ENCODE measurements around the gene BEAN1.
"Not testable (repeated sequence)": the region's sequence is repeated elsewhere in the genome, so short reads cannot be mapped to it uniquely, and the experiment has no call there.

BEAN1 gene

GRCh38 chr16:66451548-66451947 lies 24.5 kb downstream of the BEAN1 start:
- H3K4me1 ChIP-seq (ENCODE audit: control insufficient read depth in 5 of 5, insufficient read depth in 5 of 5, low read length in 5 of 5), result no peaks in the 10 kb centered on the region
- no peak overlapping the region for H3K4me3 ChIP-seq (ENCODE audit: low read depth in 1 of 5, low read length in 5 of 5)
- no peak overlapping the region for H3K27ac ChIP-seq (ENCODE audit: low read depth, low read length)
- peaks cover 0 to under 1% (median 0%) of the 10 kb centered on the region in 5 donors for H3K27me3 ChIP-seq (ENCODE audit: control insufficient read depth in 5 of 5, insufficient read depth in 4 of 5, low read length in 5 of 5)
- H3K9ac ChIP-seq (ENCODE audit: low read length in 5 of 5), result no peak overlapping the region
- H3K36me3 ChIP-seq (ENCODE audit: control insufficient read depth in 5 of 5, insufficient read depth in 5 of 5, low read length in 5 of 5), result no peaks in the 10 kb centered on the region
- no peaks in the 10 kb centered on the region for H3K9me3 ChIP-seq (ENCODE audit: control insufficient read depth in 5 of 5, low read length in 5 of 5)

- H3K36me3 ChIP-seq (ENCODE audit: control insufficient read depth in 5 of 5, insufficient read depth in 5 of 5, low read length in 5 of 5); H3K4me3 ChIP-seq (ENCODE audit: low read depth in 1 of 5, low read length in 5 of 5); H3K4me1 ChIP-seq (ENCODE audit: control insufficient read depth in 5 of 5, insufficient read depth in 5 of 5, low read length in 5 of 5); H3K27ac ChIP-seq (ENCODE audit: low read depth, low read length); H3K27me3 ChIP-seq (ENCODE audit: control insufficient read depth in 5 of 5, insufficient read depth in 4 of 5, low read length in 5 of 5); H3K9ac ChIP-seq (ENCODE audit: low read length in 5 of 5); H3K9me3 ChIP-seq (ENCODE audit: control insufficient read depth in 5 of 5, low read length in 5 of 5): not testable (repeated sequence)
Measured at GRCh38 chr16:66453230-66453629, 26.1 kb downstream of the BEAN1 start.

GRCh38 chr16:66454751-66455150 lies 27.7 kb downstream of the BEAN1 start:
- H3K27me3 ChIP-seq (ENCODE audit: control insufficient read depth in 5 of 5, insufficient read depth in 4 of 5, low read length in 5 of 5), result peaks cover 0 to 14% (median 6%) of the 10 kb centered on the region in 5 donors
- H3K4me3 ChIP-seq (ENCODE audit: low read depth in 1 of 5, low read length in 5 of 5), result no peak overlapping the region
- no peaks in the 10 kb centered on the region for H3K36me3 ChIP-seq (ENCODE audit: control insufficient read depth in 5 of 5, insufficient read depth in 5 of 5, low read length in 5 of 5)
- no peaks in the 10 kb centered on the region for H3K4me1 ChIP-seq (ENCODE audit: control insufficient read depth in 5 of 5, insufficient read depth in 5 of 5, low read length in 5 of 5)
- H3K9me3 ChIP-seq (ENCODE audit: control insufficient read depth in 5 of 5, low read length in 5 of 5), result no peaks in the 10 kb centered on the region
- H3K9ac ChIP-seq (ENCODE audit: low read length in 5 of 5), result no peak overlapping the region
- no peak overlapping the region for H3K27ac ChIP-seq (ENCODE audit: low read depth, low read length)

- Histone ChIP-seq H3K27me3 (ENCODE audit: control insufficient read depth in 5 of 5, insufficient read depth in 4 of 5, low read length in 5 of 5) (peaks cover 0 to 24% (median 17%) of the 10 kb centered on the region in 5 donors), H3K36me3 (ENCODE audit: control insufficient read depth in 5 of 5, insufficient read depth in 5 of 5, low read length in 5 of 5) (no peaks in the 10 kb centered on the region), H3K9me3 (ENCODE audit: control insufficient read depth in 5 of 5, low read length in 5 of 5) (no peaks in the 10 kb centered on the region), H3K4me3 (ENCODE audit: low read depth in 1 of 5, low read length in 5 of 5) (no peak overlapping the region), H3K9ac (ENCODE audit: low read length in 5 of 5) (no peak overlapping the region), H3K27ac (ENCODE audit: low read depth, low read length) (no peak overlapping the region), H3K4me1 (ENCODE audit: control insufficient read depth in 5 of 5, insufficient read depth in 5 of 5, low read length in 5 of 5) (peaks cover 0 to 2% (median 0%) of the 10 kb centered on the region in 5 donors)
Measured at GRCh38 chr16:66455970-66456369, 28.9 kb downstream of the BEAN1 start.

GRCh38 chr16:66457888-66458287 lies 30.8 kb downstream of the BEAN1 start:
- H3K27me3 ChIP-seq (ENCODE audit: control insufficient read depth in 5 of 5, insufficient read depth in 4 of 5, low read length in 5 of 5), result peaks cover 4 to 29% (median 17%) of the 10 kb centered on the region in 5 donors

GRCh38 chr16:66458292-66458691 lies 31.2 kb downstream of the BEAN1 start:
- H3K4me3 ChIP-seq (ENCODE audit: low read depth in 1 of 5, low read length in 5 of 5), result no peak overlapping the region
- H3K9me3 ChIP-seq (ENCODE audit: control insufficient read depth in 5 of 5, low read length in 5 of 5), result no peaks in the 10 kb centered on the region
- no peak overlapping the region for H3K9ac ChIP-seq (ENCODE audit: low read length in 5 of 5)
- no peak overlapping the region for H3K27ac ChIP-seq (ENCODE audit: low read depth, low read length)
- H3K4me1 ChIP-seq (ENCODE audit: control insufficient read depth in 5 of 5, insufficient read depth in 5 of 5, low read length in 5 of 5), result peaks cover 0 to 2% (median 0%) of the 10 kb centered on the region in 5 donors
- no peaks in the 10 kb centered on the region for H3K36me3 ChIP-seq (ENCODE audit: control insufficient read depth in 5 of 5, insufficient read depth in 5 of 5, low read length in 5 of 5)
- peaks cover 4 to 29% (median 17%) of the 10 kb centered on the region in 5 donors for H3K27me3 ChIP-seq (ENCODE audit: control insufficient read depth in 5 of 5, insufficient read depth in 4 of 5, low read length in 5 of 5)

More at GRCh38 chr16:66457888-66458287, 30.8 kb downstream of the BEAN1 start:
- Histone ChIP-seq H3K4me1 (ENCODE audit: control insufficient read depth in 5 of 5, insufficient read depth in 5 of 5, low read length in 5 of 5) (peaks cover 0 to 2% (median 0%) of the 10 kb centered on the region in 5 donors), H3K27ac (ENCODE audit: low read depth, low read length) (no peak overlapping the region), H3K9me3 (ENCODE audit: control insufficient read depth in 5 of 5, low read length in 5 of 5) (no peaks in the 10 kb centered on the region), H3K4me3 (ENCODE audit: low read depth in 1 of 5, low read length in 5 of 5) (no peak overlapping the region), H3K9ac (ENCODE audit: low read length in 5 of 5) (no peak overlapping the region), H3K36me3 (ENCODE audit: control insufficient read depth in 5 of 5, insufficient read depth in 5 of 5, low read length in 5 of 5) (no peaks in the 10 kb centered on the region)

GRCh38 chr16:66458853-66459252 lies 31.8 kb downstream of the BEAN1 start:
- H3K4me3 ChIP-seq (ENCODE audit: low read depth in 1 of 5, low read length in 5 of 5), result no peak overlapping the region
- H3K27me3 ChIP-seq (ENCODE audit: control insufficient read depth in 5 of 5, insufficient read depth in 4 of 5, low read length in 5 of 5), result peaks cover 4 to 29% (median 17%) of the 10 kb centered on the region in 5 donors
- peaks cover 0 to 2% (median 0%) of the 10 kb centered on the region in 5 donors for H3K4me1 ChIP-seq (ENCODE audit: control insufficient read depth in 5 of 5, insufficient read depth in 5 of 5, low read length in 5 of 5)
- H3K9ac ChIP-seq (ENCODE audit: low read length in 5 of 5), result no peak overlapping the region
- H3K36me3 ChIP-seq (ENCODE audit: control insufficient read depth in 5 of 5, insufficient read depth in 5 of 5, low read length in 5 of 5), result no peaks in the 10 kb centered on the region
- H3K9me3 ChIP-seq (ENCODE audit: control insufficient read depth in 5 of 5, low read length in 5 of 5), result no peaks in the 10 kb centered on the region
- no peak overlapping the region for H3K27ac ChIP-seq (ENCODE audit: low read depth, low read length)

- Histone ChIP-seq H3K4me3 (ENCODE audit: low read depth in 1 of 5, low read length in 5 of 5) (no peak overlapping the region), H3K9ac (ENCODE audit: low read length in 5 of 5) (no peak overlapping the region), H3K4me1 (ENCODE audit: control insufficient read depth in 5 of 5, insufficient read depth in 5 of 5, low read length in 5 of 5) (peaks cover 0 to 2% (median 0%) of the 10 kb centered on the region in 5 donors), H3K27me3 (ENCODE audit: control insufficient read depth in 5 of 5, insufficient read depth in 4 of 5, low read length in 5 of 5) (peaks cover 4 to 29% (median 17%) of the 10 kb centered on the region in 5 donors), H3K9me3 (ENCODE audit: control insufficient read depth in 5 of 5, low read length in 5 of 5) (no peaks in the 10 kb centered on the region), H3K36me3 (ENCODE audit: control insufficient read depth in 5 of 5, insufficient read depth in 5 of 5, low read length in 5 of 5) (no peaks in the 10 kb centered on the region), H3K27ac (ENCODE audit: low read depth, low read length) (no peak overlapping the region)
Measured at GRCh38 chr16:66459878-66460277, 32.8 kb downstream of the BEAN1 start.

- Histone ChIP-seq H3K4me1 (ENCODE audit: control insufficient read depth in 5 of 5, insufficient read depth in 5 of 5, low read length in 5 of 5) (peaks cover 0 to 2% (median 0%) of the 10 kb centered on the region in 5 donors), H3K27ac (ENCODE audit: low read depth, low read length) (no peak overlapping the region), H3K36me3 (ENCODE audit: control insufficient read depth in 5 of 5, insufficient read depth in 5 of 5, low read length in 5 of 5) (no peaks in the 10 kb centered on the region), H3K27me3 (ENCODE audit: control insufficient read depth in 5 of 5, insufficient read depth in 4 of 5, low read length in 5 of 5) (peaks cover 4 to 29% (median 17%) of the 10 kb centered on the region in 5 donors), H3K9ac (ENCODE audit: low read length in 5 of 5) (no peak overlapping the region), H3K9me3 (ENCODE audit: control insufficient read depth in 5 of 5, low read length in 5 of 5) (no peaks in the 10 kb centered on the region), H3K4me3 (ENCODE audit: low read depth in 1 of 5, low read length in 5 of 5) (no peak overlapping the region)
Measured at GRCh38 chr16:66460703-66461102, 33.6 kb downstream of the BEAN1 start.

- Histone ChIP-seq H3K27me3 (ENCODE audit: control insufficient read depth in 5 of 5, insufficient read depth in 4 of 5, low read length in 5 of 5) (peaks cover 4 to 24% (median 17%) of the 10 kb centered on the region in 5 donors), H3K4me1 (ENCODE audit: control insufficient read depth in 5 of 5, insufficient read depth in 5 of 5, low read length in 5 of 5) (peaks cover 0 to 2% (median 0%) of the 10 kb centered on the region in 5 donors), H3K9ac (ENCODE audit: low read length in 5 of 5) (no peak overlapping the region), H3K36me3 (ENCODE audit: control insufficient read depth in 5 of 5, insufficient read depth in 5 of 5, low read length in 5 of 5) (no peaks in the 10 kb centered on the region), H3K27ac (ENCODE audit: low read depth, low read length) (no peak overlapping the region), H3K4me3 (ENCODE audit: low read depth in 1 of 5, low read length in 5 of 5) (no peak overlapping the region), H3K9me3 (ENCODE audit: control insufficient read depth in 5 of 5, low read length in 5 of 5) (peaks cover 0 to 2% (median 0%) of the 10 kb centered on the region in 5 donors)
Measured at GRCh38 chr16:66462912-66463311, 35.8 kb downstream of the BEAN1 start.

Measured in subcutaneous abdominal adipose tissue (tissue), 5 donors.